Mucosa of rectum (tissue), 2 donors: ENCODE measurements around the gene CDCA4.

Experiments used
- H3K27ac ChIP-seq, 2 donors: one replicate each; pipeline ENCODE4 v1.7.0; 2013; ENCODE audit warnings: inconsistent platforms in 2 of 2, low read depth in 2 of 2, low read length in 2 of 2
- H3K27me3 ChIP-seq, 2 donors: one replicate each; pipeline ENCODE4 v1.7.0; 2013; ENCODE audit warnings: low read length in 2 of 2; ENCODE audit not compliant: control insufficient read depth in 2 of 2, insufficient read depth in 2 of 2
- H3K36me3 ChIP-seq, 2 donors: one replicate each; pipeline ENCODE4 v1.7.0; 2013; ENCODE audit warnings: low read length in 2 of 2; ENCODE audit not compliant: control insufficient read depth in 2 of 2, insufficient read depth in 2 of 2
- H3K4me1 ChIP-seq, 2 donors: one replicate each; pipeline ENCODE4 v1.7.0; 2013; ENCODE audit warnings: low read length in 2 of 2, mild to moderate bottlenecking in 1 of 2; ENCODE audit not compliant: control insufficient read depth in 2 of 2, insufficient read depth in 2 of 2
- H3K4me3 ChIP-seq, 2 donors: one replicate each; pipeline ENCODE4 v1.7.0; 2013; ENCODE audit warnings: low read length in 2 of 2
- H3K9ac ChIP-seq, 2 donors: one replicate each; pipeline ENCODE4 v1.7.0; 2013; ENCODE audit warnings: low read length in 2 of 2, low read depth in 1 of 2, mild to moderate bottlenecking in 1 of 2
- H3K9me3 ChIP-seq, 2 donors: one replicate each; pipeline ENCODE4 v1.7.0; 2013; ENCODE audit warnings: low read length in 2 of 2; ENCODE audit not compliant: control insufficient read depth in 2 of 2
- donor health status: healthy.
- donor health status: Normal muscosa, but diverticular disease.

CDCA4 gene

GRCh38 chr14:105058521-105059034 is 37.7 kb upstream of the CDCA4 start:
- H3K9ac ChIP-seq, result no peak overlapping the region
- no peak overlapping the region for H3K4me3 ChIP-seq
- peaks cover 0 to 6% of the 10 kb centered on the region in 2 donors for H3K36me3 ChIP-seq
- H3K27ac ChIP-seq, result no peak overlapping the region
- H3K9me3 ChIP-seq, result no peaks in the 10 kb centered on the region
- H3K4me1 ChIP-seq, result peaks cover 18 to 23% of the 10 kb centered on the region in 2 donors
- H3K27me3 ChIP-seq, result no peaks in the 10 kb centered on the region

- no peak overlapping the region for H3K27ac ChIP-seq
- no peak overlapping the region for H3K9ac ChIP-seq
- peaks cover 12 to 16% of the 10 kb centered on the region in 2 donors for H3K4me1 ChIP-seq
- no peak overlapping the region for H3K4me3 ChIP-seq
- H3K9me3 ChIP-seq, result no peaks in the 10 kb centered on the region
- H3K36me3 ChIP-seq, result peaks cover 0 to 6% of the 10 kb centered on the region in 2 donors
- H3K27me3 ChIP-seq, result no peaks in the 10 kb centered on the region
Observed at GRCh38 chr14:105056303-105056831, 35.5 kb upstream of the CDCA4 start.

- peaks cover 6 to 11% of the 10 kb centered on the region in 2 donors for H3K4me1 ChIP-seq
- H3K9me3 ChIP-seq, result no peaks in the 10 kb centered on the region
- no peak overlapping the region for H3K27ac ChIP-seq
- H3K4me3 ChIP-seq, result no peak overlapping the region
- H3K9ac ChIP-seq, result no peak overlapping the region
- H3K27me3 ChIP-seq, result no peaks in the 10 kb centered on the region
- peaks cover 0 to 11% of the 10 kb centered on the region in 2 donors for H3K36me3 ChIP-seq
Observed at GRCh38 chr14:105055736-105056302, 34.9 kb upstream of the CDCA4 start.

- Histone ChIP-seq H3K9ac (no peak overlapping the region), H3K27me3 (no peaks in the 10 kb centered on the region), H3K4me3 (no peak overlapping the region), H3K36me3 (peaks cover 0 to 13% of the 10 kb centered on the region in 2 donors), H3K4me1 (peaks cover 6 to 7% of the 10 kb centered on the region in 2 donors), H3K9me3 (no peaks in the 10 kb centered on the region), H3K27ac (no peak overlapping the region)
Observed at GRCh38 chr14:105055334-105055733, 34.5 kb upstream of the CDCA4 start.

- Histone ChIP-seq H3K27me3 (no peaks in the 10 kb centered on the region), H3K36me3 (peaks cover 0 to 13% of the 10 kb centered on the region in 2 donors), H3K4me1 (peaks cover 0 to 5% of the 10 kb centered on the region in 2 donors), H3K9me3 (no peaks in the 10 kb centered on the region), H3K9ac (no peak overlapping the region), H3K4me3 (no peak overlapping the region), H3K27ac (no peak overlapping the region)
Observed at GRCh38 chr14:105053996-105054395, 33.1 kb upstream of the CDCA4 start.

- no peaks in the 10 kb centered on the region for H3K27me3 ChIP-seq
- no peak overlapping the region for H3K9ac ChIP-seq
- H3K4me1 ChIP-seq, result peaks cover 0 to 5% of the 10 kb centered on the region in 2 donors
- no peak overlapping the region for H3K27ac ChIP-seq
- no peak overlapping the region for H3K4me3 ChIP-seq
- no peaks in the 10 kb centered on the region for H3K9me3 ChIP-seq
- peaks cover 0 to 13% of the 10 kb centered on the region in 2 donors for H3K36me3 ChIP-seq
Observed at GRCh38 chr14:105053421-105053820, 32.5 kb upstream of the CDCA4 start.

- Histone ChIP-seq H3K36me3 (peaks cover 0 to 13% of the 10 kb centered on the region in 2 donors), H3K4me1 (peaks cover 0 to 5% of the 10 kb centered on the region in 2 donors), H3K4me3 (no peak overlapping the region), H3K9me3 (no peaks in the 10 kb centered on the region), H3K27ac (no peak overlapping the region), H3K27me3 (no peaks in the 10 kb centered on the region), H3K9ac (no peak overlapping the region)
Observed at GRCh38 chr14:105052110-105052458, 31.2 kb upstream of the CDCA4 start.

GRCh38 chr14:105051182-105052109 is 30.6 kb upstream of the CDCA4 start:
- H3K27me3 ChIP-seq, result no peaks in the 10 kb centered on the region
- no peak overlapping the region for H3K27ac ChIP-seq
- peaks cover 0 to 5% of the 10 kb centered on the region in 2 donors for H3K4me1 ChIP-seq
- H3K9ac ChIP-seq, result no peak overlapping the region
- H3K36me3 ChIP-seq, result peaks cover 0 to 13% of the 10 kb centered on the region in 2 donors
- H3K9me3 ChIP-seq, result no peaks in the 10 kb centered on the region
- H3K4me3 ChIP-seq, result no peak overlapping the region

- H3K4me3 ChIP-seq, result no peak overlapping the region
- no peak overlapping the region for H3K9ac ChIP-seq
- no peaks in the 10 kb centered on the region for H3K27me3 ChIP-seq
- peaks cover 1 to 5% of the 10 kb centered on the region in 2 donors for H3K4me1 ChIP-seq
- no peak overlapping the region for H3K27ac ChIP-seq
- no peaks in the 10 kb centered on the region for H3K9me3 ChIP-seq
- H3K36me3 ChIP-seq, result peaks cover 0 to 13% of the 10 kb centered on the region in 2 donors
Observed at GRCh38 chr14:105050551-105050897, 29.6 kb upstream of the CDCA4 start.
